D341Med (cell line): ENCODE results near the gene NAGK.
A peak's percentile ranks its signal among the peaks of the same experiment; 100 is the strongest.
"Not testable (repeated sequence)": the region's sequence is repeated elsewhere in the genome, so short reads cannot be mapped to it uniquely, and the experiment has no call there.

Experiments used
- DNase-seq: peaks from one replicate; pipeline ENCODE4 v3.0.0; 2012; ENCODE audit warnings: low spot score

The NAGK gene

DNA sequence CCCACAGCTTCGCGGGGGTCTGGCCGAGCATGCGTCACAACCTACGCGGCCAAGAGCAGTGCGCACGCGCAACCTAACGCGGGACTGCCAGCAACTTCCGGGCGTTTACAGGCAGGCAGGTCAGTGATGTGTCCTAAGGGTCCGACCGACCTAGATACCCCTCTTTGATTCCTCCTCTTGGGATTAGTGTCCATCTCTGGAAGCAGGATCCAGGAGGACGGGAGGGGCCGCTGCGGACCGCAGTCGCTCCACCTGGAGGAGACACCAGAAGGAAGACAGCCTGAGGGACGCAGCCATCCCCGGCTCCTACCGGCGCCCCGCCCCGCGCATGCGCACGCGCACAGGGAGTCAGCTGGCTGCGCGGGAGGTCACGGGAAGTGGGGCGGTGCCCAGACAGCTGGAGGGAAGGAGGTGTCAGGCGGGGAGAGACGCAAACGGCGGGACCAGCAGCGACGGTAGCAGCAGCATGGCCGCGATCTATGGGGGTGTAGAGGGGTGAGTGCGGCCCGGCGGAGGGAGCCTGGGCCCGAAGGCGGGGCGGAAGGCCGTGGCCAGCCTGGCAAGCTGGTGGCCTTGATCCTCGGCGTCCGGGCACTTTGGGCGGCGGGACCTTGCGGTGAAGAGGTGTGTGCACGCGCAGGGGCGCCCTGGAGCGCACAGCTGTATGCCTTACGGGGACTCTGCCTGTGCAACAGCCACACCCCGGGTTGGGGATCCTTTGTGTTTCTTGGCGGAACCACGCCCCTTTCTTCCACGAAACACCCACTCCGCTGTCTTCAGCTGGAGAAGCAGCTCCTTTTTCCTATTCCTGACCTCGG, at the start of gene NAGK:
Gene NAGK, plus strand, starts transcription at position 431 of the 818 bp plus-strand sequence. Its CDS starts 36 bp downstream, at position 467.
- DNase-seq = peak; percentile 99

- DNase-seq = not testable (repeated sequence)
Observed at GRCh38 chr2:71019989-71020388, 48.5 kb upstream of the NAGK start.

DNA sequence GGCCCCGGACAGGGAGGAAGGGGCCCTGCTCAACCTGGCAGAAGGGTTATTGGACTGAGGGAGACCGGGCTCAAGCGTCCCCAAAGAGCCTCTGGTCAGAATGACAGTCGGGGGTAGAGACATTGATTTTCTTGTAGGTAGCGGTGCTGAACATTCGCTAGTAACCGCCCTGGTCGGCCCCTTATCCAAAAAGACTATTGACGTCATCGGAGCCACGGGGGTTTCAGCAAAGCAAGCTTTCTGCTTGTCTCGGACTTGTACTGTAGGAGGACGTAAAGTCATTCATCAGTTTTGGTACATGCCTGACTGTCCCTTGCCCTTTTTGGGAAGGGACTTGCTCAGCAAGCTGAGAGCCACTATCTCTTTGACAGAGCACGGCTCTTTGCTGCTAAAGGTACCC, 47.1 kb upstream of the NAGK start:
- not testable (repeated sequence) for DNase-seq

- not testable (repeated sequence) for DNase-seq
Observed at GRCh38 chr2:71023553-71024243, 44.8 kb upstream of the NAGK start.

GRCh38 chr2:71036296-71036695, 32.2 kb upstream of the NAGK start:
- DNase-seq = not testable (repeated sequence)

GRCh38 chr2:71042287-71042686, 26.2 kb upstream of the NAGK start:
- no peak for DNase-seq

DNA sequence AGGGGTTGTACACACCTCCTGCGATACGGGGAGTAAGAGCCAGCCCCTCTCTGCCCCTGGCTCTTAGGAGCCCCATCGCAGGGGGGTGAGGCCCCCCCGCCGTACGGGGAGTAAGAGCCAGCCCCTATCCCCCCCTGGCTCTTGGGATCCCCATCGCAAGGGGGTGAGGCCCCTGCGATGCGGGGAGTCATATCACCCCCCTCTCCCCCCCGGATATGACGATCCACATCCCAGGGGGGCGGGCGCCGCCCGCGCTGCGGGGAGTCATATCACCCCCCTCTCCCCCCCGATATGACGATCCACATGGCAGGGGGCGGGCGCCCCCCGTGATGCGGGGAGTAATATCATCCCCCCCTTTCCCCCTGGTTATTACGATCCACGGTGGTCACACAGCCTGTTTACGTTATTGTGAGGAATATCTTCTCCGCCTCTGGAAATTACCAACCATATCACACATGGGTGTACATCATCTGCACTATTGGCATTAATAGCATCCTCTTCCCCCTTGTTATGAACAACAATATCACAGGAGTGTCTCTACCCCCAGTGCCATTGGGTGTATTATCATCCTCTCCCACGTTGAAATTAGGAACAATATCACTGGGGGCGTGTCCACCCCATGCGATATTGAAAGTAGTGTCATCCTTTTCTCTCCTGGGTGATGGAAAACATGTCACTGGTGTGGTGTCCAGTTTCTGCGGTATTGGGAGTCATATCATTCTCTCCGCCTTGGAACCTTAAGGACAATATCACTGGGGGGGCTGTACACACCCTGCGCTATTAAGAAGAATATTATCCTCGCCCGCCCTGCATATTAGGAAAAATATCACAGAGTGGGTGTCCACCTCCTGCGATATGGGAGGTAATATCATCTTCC, 24.7 kb upstream of the NAGK start:
- DNase-seq = no peak

- no peak for DNase-seq
Observed at GRCh38 chr2:71045151-71045550, 23.3 kb upstream of the NAGK start.

DNA sequence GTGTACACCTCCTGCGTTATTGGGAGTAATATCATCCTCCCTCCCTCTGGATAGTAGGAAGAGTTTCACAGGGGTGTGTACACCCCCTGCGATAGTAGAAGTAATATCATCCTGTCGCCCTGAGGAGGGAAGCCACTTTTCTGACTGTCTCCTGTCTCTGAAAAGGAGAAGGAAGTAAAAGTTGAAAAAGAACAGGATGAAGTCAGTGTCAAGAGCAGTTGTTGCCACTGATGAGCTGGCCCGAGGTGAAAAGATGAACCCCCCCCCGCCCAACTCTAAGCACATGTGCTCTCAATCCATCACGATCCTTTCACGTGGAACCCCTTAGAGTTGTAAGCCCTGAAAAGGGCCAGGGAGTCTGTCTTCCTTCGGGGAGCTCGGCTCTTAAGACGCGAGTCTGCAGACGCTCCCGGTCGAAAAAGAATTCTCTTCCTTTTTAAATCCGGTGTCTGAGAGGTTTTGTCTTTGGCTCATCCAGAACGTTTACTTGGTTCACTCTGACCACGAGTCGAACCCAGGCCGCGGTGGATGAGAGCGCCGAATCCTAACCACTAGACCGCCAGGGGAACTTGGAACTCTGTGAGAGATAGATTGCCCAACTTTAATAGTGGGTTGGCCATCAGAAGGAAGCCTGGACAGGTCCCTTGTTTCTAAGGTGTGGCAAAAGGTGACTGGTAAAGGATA, 22.4 kb upstream of the NAGK start:
- no peak for DNase-seq

GRCh38 chr2:71048096-71048495, 20.4 kb upstream of the NAGK start:
- no peak for DNase-seq

GRCh38 chr2:71049704-71050360, 18.6 kb upstream of the NAGK start:
- not testable (repeated sequence) for DNase-seq

GRCh38 chr2:71055206-71055740, 13.2 kb upstream of the NAGK start:
- DNase-seq = not testable (repeated sequence)

DNA sequence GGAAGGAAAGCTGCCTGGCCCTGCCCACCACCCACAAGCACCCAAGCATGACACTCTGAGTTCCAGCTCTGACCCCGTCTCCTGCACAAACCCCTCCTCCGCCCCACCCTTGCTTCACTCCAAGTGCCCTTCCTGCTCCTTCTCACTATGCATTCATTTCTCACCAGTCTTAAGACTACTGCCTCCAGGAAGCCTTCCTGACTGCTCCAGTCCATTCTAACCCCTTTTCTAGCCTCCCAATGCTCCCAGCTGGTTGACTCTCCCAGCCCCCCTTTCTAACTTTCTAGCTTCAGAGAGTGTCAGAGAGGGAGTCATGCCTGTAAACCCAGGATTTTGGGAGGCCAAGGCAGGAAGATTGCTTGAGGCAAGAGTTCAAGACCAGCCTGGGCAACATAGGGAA, 8.2 kb upstream of the NAGK start:
- no peak for DNase-seq

DNA sequence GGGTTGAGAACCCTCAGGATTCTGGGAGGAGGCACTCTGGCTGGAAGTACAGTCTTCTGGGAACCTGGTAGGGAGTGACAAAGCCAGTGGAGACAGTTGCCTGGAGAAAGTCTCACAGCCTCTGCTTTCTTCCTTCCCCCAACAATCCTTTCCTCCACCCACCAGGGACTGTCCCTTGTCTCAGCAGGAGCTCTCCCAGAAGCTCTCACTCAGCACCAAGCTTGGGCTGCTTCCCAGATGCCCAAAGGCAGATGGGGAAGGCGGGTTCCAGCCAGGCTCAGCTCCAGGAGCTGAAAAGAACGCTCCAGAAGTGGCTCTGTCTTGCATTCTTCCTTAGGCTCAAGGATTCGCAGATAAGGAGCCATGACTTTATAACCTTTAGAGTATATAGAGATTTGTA, 7.6 kb upstream of the NAGK start:
- no peak for DNase-seq

DNA sequence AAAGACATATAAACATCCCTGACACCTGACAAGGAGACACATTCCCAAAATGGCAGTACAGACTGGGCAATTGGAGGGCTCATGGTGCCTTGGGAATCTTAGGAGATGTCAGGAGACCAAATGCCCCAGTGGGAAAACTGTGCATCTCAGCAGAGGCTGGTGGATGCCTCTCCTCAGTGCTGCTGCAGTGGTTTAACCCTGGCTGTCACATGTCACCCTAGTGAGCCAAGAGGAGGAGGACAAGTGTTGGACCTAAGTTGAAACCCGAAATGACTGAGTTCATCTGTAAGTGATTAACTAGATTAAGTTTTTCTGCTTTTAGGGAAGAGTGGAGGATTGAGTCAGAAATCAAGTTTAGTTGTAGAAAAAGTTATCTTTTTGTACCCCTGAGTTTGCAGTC, 5.2 kb upstream of the NAGK start:
- no peak for DNase-seq

- no peak for DNase-seq
Observed at GRCh38 chr2:71064110-71064611, 4.3 kb upstream of the NAGK start.

- no peak for DNase-seq
Observed at GRCh38 chr2:71064754-71065621, 3.5 kb upstream of the NAGK start.

GRCh38 chr2:71066856-71067255, 1.6 kb upstream of the NAGK start:
- DNase-seq = no peak

GRCh38 chr2:71067567-71068217, 756 bp upstream of the NAGK start:
- no peak for DNase-seq
